HepG2 (cell line): ENCODE results near the gene MXD1. TPM values are rescaled to one million over a fixed set of nuclear protein-coding genes. Genes with fewer than 3 reads are reported as not detected.

Source experiments
- ATAC-seq: fragments of 200-7000 bp; cut with Tn5 transposase; 3 replicates; pipeline ENCODE4 v1.9.1; 2020; ENCODE audit warnings: mild to moderate bottlenecking, moderate library complexity
- BruUV-seq: library from RNA; stranded (reverse); fragments of 400-500 nt; replicated peaks from 2 replicates; lab custom pipeline; 2021; lab: Mats Ljungman, UMichigan
- CTCF ChIA-PET: fragments of 300-600 bp; formaldehyde crosslinking; extraction: SDS; loops from one replicate; lab custom pipeline; 2021; ENCODE audit warnings: low total read pairs, inconsistent platforms, low intra/inter-chr PET ratio; lab: Yijun Ruan, JAX
- POLR2A ChIA-PET: fragments of 350-600 bp; sonication (Branson Sonifier 250); formaldehyde crosslinking; loops from one replicate; lab custom pipeline; 2020; ENCODE audit warnings: antibody characterized with exemption, inconsistent platforms; lab: Yijun Ruan, JAX
- DNase-seq: peaks from one replicate; pipeline ENCODE4 v3.0.0-alpha.2; 2015; ENCODE audit warnings: low spot score
- FAIRE-seq: peaks from 3 replicates; lab custom pipeline; 2011; peaks lifted over from hg19 to GRCh38; lab: Jason Lieb, UNC
- H2AFZ ChIP-seq: one replicate; pipeline ENCODE4 v1.6.1; 2011; ENCODE audit warnings: low read length, inconsistent platforms
- H3K27ac ChIP-seq: fragments of 300-600 bp; 3 replicates; pipeline ENCODE4 v1.8.0; 2011; ENCODE audit warnings: mixed run types, mild to moderate bottlenecking, mixed read lengths, low read length, inconsistent platforms; ENCODE audit not compliant: insufficient read depth; ENCODE audit errors: extremely low read length
- H3K27me3 ChIP-seq, 2 experiments: fragments of 200-600 bp in 1 of 2; 2 replicates in 1 of 2; 3 replicates in 1 of 2; pipeline versions ENCODE4 v1.6.0 to v1.8.0; 2011; ENCODE audit warnings: low read length in 2 of 2, mild to moderate bottlenecking in 2 of 2, moderate library complexity in 2 of 2, inconsistent platforms in 1 of 2; ENCODE audit not compliant: insufficient read depth in 2 of 2, control insufficient read depth in 1 of 2
- H3K36me3 ChIP-seq, 2 experiments: fragments of 200-600 bp in 1 of 2; replicated peaks in 1 of 2; 2 replicates in 1 of 2; 3 replicates in 1 of 2; pipeline versions ENCODE4 v1.5.1 to v1.8.0; 2011; ENCODE audit warnings: low read length in 2 of 2, inconsistent platforms in 1 of 2; ENCODE audit not compliant: insufficient read depth in 2 of 2, control insufficient read depth in 1 of 2
- H3K4me1 ChIP-seq: 2 replicates; pipeline ENCODE4 v1.5.1; 2012; ENCODE audit warnings: low read length, inconsistent platforms; ENCODE audit not compliant: insufficient read depth
- H3K4me2 ChIP-seq: 2 replicates; pipeline ENCODE4 v1.6.0; 2011; ENCODE audit warnings: low read depth, low read length, inconsistent platforms
- H3K4me3 ChIP-seq, 3 experiments: fragments of 200-600 bp in 1 of 3; sonication (generic), shearing (Covaris generic) in 1 of 3; replicated peaks in 1 of 3; 2 replicates each; pipeline ENCODE4 v1.5.1; 2011 to 2016; ENCODE audit warnings: low read length in 3 of 3, inconsistent platforms in 2 of 3, low read depth in 2 of 3, mild to moderate bottlenecking in 2 of 3, control low read depth in 1 of 3, mixed read lengths in 1 of 3; ENCODE audit not compliant: insufficient read depth in 1 of 3
- H3K79me2 ChIP-seq: one replicate; pipeline ENCODE4 v1.6.1; 2011; ENCODE audit warnings: low read length, inconsistent platforms; ENCODE audit not compliant: insufficient read depth
- H3K9ac ChIP-seq: 2 replicates; pipeline ENCODE4 v1.6.0; 2011; ENCODE audit warnings: mild to moderate bottlenecking, low read depth, low read length, inconsistent platforms; ENCODE audit not compliant: insufficient read depth
- H3K9me3 ChIP-seq: 2 replicates; pipeline ENCODE4 v1.5.1; 2012; ENCODE audit warnings: mild to moderate bottlenecking, low read length
- H4K20me1 ChIP-seq: 2 replicates; pipeline ENCODE4 v1.6.0; 2011; ENCODE audit warnings: inconsistent platforms, mild to moderate bottlenecking, low read length, moderate library complexity; ENCODE audit not compliant: insufficient read depth
- AHR ChIP-seq: IDR thresholded peaks from 2 replicates; pipeline ENCODE4 v1.6.1; 2018; ENCODE audit warnings: missing genetic modification reagents, missing compliant biosample characterization
- HDAC2 ChIP-seq: sonication (generic); formaldehyde crosslinking; IDR thresholded peaks from 2 replicates; pipeline ENCODE4 v1.4.0; 2020; ENCODE audit warnings: missing genetic modification reagents
- HOXD1 ChIP-seq: sonication (generic); formaldehyde crosslinking; IDR thresholded peaks from 2 replicates; pipeline ENCODE4 v1.5.0; 2020; ENCODE audit warnings: missing genetic modification reagents
- IKZF4 ChIP-seq: sonication (generic); formaldehyde crosslinking; IDR thresholded peaks from 2 replicates; pipeline ENCODE4 v1.5.1; 2020; ENCODE audit warnings: borderline replicate concordance, mild to moderate bottlenecking, low read depth, missing genetic modification reagents; ENCODE audit errors: not compliant biosample characterization
- NFE2L1 ChIP-seq: sonication (generic); formaldehyde crosslinking; IDR thresholded peaks from 2 replicates; pipeline ENCODE4 v1.4.0; 2020; ENCODE audit warnings: missing genetic modification reagents, mild to moderate bottlenecking, borderline replicate concordance
- SCMH1 ChIP-seq: sonication (generic); formaldehyde crosslinking; IDR thresholded peaks from 2 replicates; pipeline ENCODE4 v1.9.0; 2021; ENCODE audit warnings: missing genetic modification reagents, mild to moderate bottlenecking, borderline replicate concordance
- ZNF205 ChIP-seq: IDR thresholded peaks from 2 replicates; pipeline ENCODE4 v1.6.1; 2018; ENCODE audit warnings: missing biosample characterization, missing genetic modification reagents
- ZNF784 ChIP-seq: sonication (generic); formaldehyde crosslinking; IDR thresholded peaks from 2 replicates; pipeline ENCODE4 v1.5.1; 2020; ENCODE audit warnings: missing genetic modification reagents, mild to moderate bottlenecking, borderline replicate concordance
- WGBS: methylation state at CpG from one replicate; pipeline ENCODE4 v1.1.6; 2017; ENCODE audit warnings: low lambda C conversion rate; 5-methylcytosine and 5-hydroxymethylcytosine counted together
- in situ Hi-C: cut with HindIII; loops from 2 replicates; pipeline ENCODE4 v1.10.0; 2017; ENCODE audit warnings: low pct_unique_long_range_greater_than_20kb; ENCODE audit not compliant: extremely low pct_ligation_motif_present
- intact Hi-C: fragments of 100-400 bp; cut with micrococcal nuclease; formaldehyde crosslinking; loops from one replicate; pipeline ENCODE4 v1.10.0; 2022; ENCODE audit not compliant: unreplicated experiment
- polyA plus RNA-seq, 8 experiments: library from polyadenylated mRNA; depleted of rRNA in 3 of 8; stranded (reverse) in 7 of 8; unstranded in 1 of 8; fragments of >200 nt; fragmentation: Illumina TruSeq in 4 of 8; extraction: Trizol in 4 of 8; gene quantifications; 2 replicates each; pipeline versions ENCODE4 v1.2.1 to v1.2.3, GENCODE V29; 2011 to 2016; ENCODE audit warnings: low read depth in 4 of 8, missing spikeins in 1 of 8, mixed read lengths in 1 of 8; ENCODE audit not compliant: insufficient read depth in 1 of 8
- total RNA-seq, 5 experiments: library from RNA; depleted of rRNA; stranded (reverse); fragments of >200 nt; fragmentation: Illumina TruSeq; extraction: Trizol; gene quantifications; 2 replicates each; pipeline ENCODE4 v1.2.3, GENCODE V29; 2016; ENCODE audit warnings: low read depth in 1 of 5

Gene MXD1
- total and polyA plus RNA-seq, 2 of the 13 experiments (the other 11 are each of a cell fraction or from before 2014, with no cell fraction given): 6.4 to 14.9 TPM

DNA sequence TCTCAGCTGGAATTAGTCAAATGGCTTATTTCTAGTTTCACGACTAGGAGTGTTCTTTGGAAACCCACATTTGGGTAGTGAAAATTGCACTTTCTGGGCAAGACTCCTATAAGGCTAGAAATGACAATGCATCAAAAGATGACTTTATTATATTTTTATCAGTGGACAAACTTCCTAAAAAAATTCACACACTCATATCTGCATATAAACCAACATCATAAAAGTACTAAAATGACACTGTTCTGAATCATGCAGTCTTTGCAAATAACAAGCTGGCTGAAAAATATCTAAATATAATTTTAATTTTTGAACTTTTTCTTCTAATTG is 17.6 kb downstream of the MXD1 start:
- Histone ChIP-seq H3K36me3 (peaks cover 15 to 26% of the 10 kb centered on the region in 2 experiments), H4K20me1 (no peaks in the 10 kb centered on the region), H3K4me1 (peaks cover 38% of the 10 kb centered on the region), H3K79me2 (no peaks in the 10 kb centered on the region), H3K9ac (no peak overlapping the region), H3K4me2 (no peak overlapping the region), H3K27ac (no peak overlapping the region), H3K27me3 (no peaks in the 10 kb centered on the region), H3K4me3 (no peak overlapping the region), H2AFZ (no peak overlapping the region), H3K9me3 (no peaks in the 10 kb centered on the region)
- in situ Hi-C loops (no loop called here), intact Hi-C loops (no loop called here)
- 100% methylated on average over 1 of the region's 1 CpG for WGBS
- ChIA-PET CTCF (no interaction called here), POLR2A (interaction anchor here (1.0 to 7.5 kb wide), 3 partner anchors 13 to 188 kb away, joined by 3 to 104 read pairs (median 22); partner anchors contain the start of gene MXD1)
- BruUV-seq: no TSS peak
- ATAC-seq: no peak
- TF ChIP-seq ZNF205 (CRISPR knock-in tag) (no peak), IKZF4 (CRISPR knock-in tag) (no peak), ZNF784 (CRISPR knock-in tag) (no peak), NFE2L1 (CRISPR knock-in tag) (no peak), HOXD1 (CRISPR knock-in tag) (no peak), HDAC2 (CRISPR knock-in tag) (no peak), SCMH1 (CRISPR knock-in tag) (no peak), AHR (CRISPR knock-in tag) (no peak)
- DNase-seq: no peak
- no peak for FAIRE-seq
